Endothelial cell of umbilical vein (primary cell): ENCODE measurements around the gene EEF2K. TPM values are rescaled to one million over a fixed set of nuclear protein-coding genes. Genes with fewer than 3 reads are reported as not detected.

Experiments used
- BruUV-seq: library from RNA; stranded (reverse); fragments of 400-500 nt; replicated peaks from 2 replicates; lab custom pipeline; 2021; lab: Mats Ljungman, UMichigan
- CTCF ChIA-PET: fragments of 300-600, 350-600 bp; sonication (Branson Sonifier 250); formaldehyde crosslinking; loops from one replicate; lab custom pipeline; 2021; ENCODE audit warnings: antibody characterized with exemption, inconsistent platforms; lab: Charles Lee
- POLR2A ChIA-PET: fragments of 300-600, 350-600 bp; sonication (Branson Sonifier 250); formaldehyde crosslinking; loops from one replicate; lab custom pipeline; 2021; ENCODE audit warnings: antibody characterized with exemption, inconsistent platforms; lab: Charles Lee
- DNase-seq: peaks from one replicate; pipeline ENCODE4 v3.0.0-alpha.2; 2011; ENCODE audit warnings: low read depth, low spot score
- FAIRE-seq: peaks from 2 replicates; lab custom pipeline; 2011; peaks lifted over from hg19 to GRCh38; lab: Jason Lieb, UNC
- H2AFZ ChIP-seq: 2 replicates; pipeline ENCODE4 v1.6.0; 2012; ENCODE audit warnings: low read depth, low read length, control low read depth, inconsistent platforms
- H3K27ac ChIP-seq: 2 replicates; pipeline ENCODE4 v1.5.1; 2011; ENCODE audit warnings: low read depth, mild to moderate bottlenecking, control low read depth, low read length, moderate library complexity; ENCODE audit not compliant: insufficient read depth
- H3K27me3 ChIP-seq, 2 experiments: 2 replicates each; pipeline versions ENCODE4 v1.6.0 to v1.6.1; 2011; ENCODE audit warnings: low read length in 2 of 2, mixed read lengths in 1 of 2; ENCODE audit not compliant: control insufficient read depth in 2 of 2, insufficient read depth in 2 of 2
- H3K36me3 ChIP-seq, 2 experiments: 2 replicates in 1 of 2; 3 replicates in 1 of 2; pipeline ENCODE4 v1.5.1; 2011; ENCODE audit warnings: low read length in 2 of 2, mild to moderate bottlenecking in 1 of 2, moderate library complexity in 1 of 2; ENCODE audit not compliant: control insufficient read depth in 2 of 2, insufficient read depth in 2 of 2; ENCODE audit errors: extremely low read depth in 1 of 2
- H3K4me1 ChIP-seq: 3 replicates; pipeline ENCODE4 v1.5.1; 2011; ENCODE audit warnings: mild to moderate bottlenecking, low read length; ENCODE audit not compliant: control insufficient read depth, insufficient read depth; ENCODE audit errors: extremely low read depth
- H3K4me2 ChIP-seq: 2 replicates; pipeline ENCODE4 v1.6.1; 2011; ENCODE audit warnings: low read length, control low read depth, mixed read lengths; ENCODE audit not compliant: insufficient read depth
- H3K4me3 ChIP-seq, 3 experiments: fragments of 200-600 bp in 1 of 3; sonication (generic), shearing (Covaris generic) in 1 of 3; replicated peaks in 1 of 3; 2 replicates each; pipeline ENCODE4 v1.5.1; 2011 to 2016; ENCODE audit warnings: control low read depth in 3 of 3, low read length in 3 of 3, mild to moderate bottlenecking in 2 of 3, inconsistent platforms in 1 of 3, low read depth in 1 of 3, moderate library complexity in 1 of 3; ENCODE audit not compliant: insufficient read depth in 1 of 3
- H3K79me2 ChIP-seq: 2 replicates; pipeline ENCODE4 v1.6.0; 2012; ENCODE audit warnings: low read length, inconsistent platforms; ENCODE audit not compliant: control insufficient read depth, insufficient read depth
- H3K9ac ChIP-seq: replicated peaks from 2 replicates; pipeline ENCODE3; 2011; ENCODE audit warnings: low read length, control low read depth; ENCODE audit not compliant: insufficient read depth; ENCODE audit errors: extremely low read depth
- H3K9me1 ChIP-seq: replicated peaks from 3 replicates; pipeline ENCODE4 v1.6.0; 2011; ENCODE audit warnings: mild to moderate bottlenecking, low read length; ENCODE audit not compliant: control insufficient read depth, insufficient read depth; ENCODE audit errors: extremely low read depth
- H3K9me3 ChIP-seq: replicated peaks from 2 replicates; pipeline ENCODE4 v1.5.1; 2012; ENCODE audit warnings: low read length, inconsistent platforms; ENCODE audit not compliant: control insufficient read depth, insufficient read depth
- H4K20me1 ChIP-seq: replicated peaks from 2 replicates; pipeline ENCODE3; 2011; ENCODE audit warnings: mild to moderate bottlenecking, low read length; ENCODE audit not compliant: control insufficient read depth, insufficient read depth; ENCODE audit errors: extremely low read depth
- EZH2 ChIP-seq: IDR thresholded peaks from 2 replicates; pipeline ENCODE4 v1.6.1; 2012; ENCODE audit warnings: borderline replicate concordance, low read depth, mild to moderate bottlenecking, moderate library complexity, low read length, inconsistent platforms; ENCODE audit not compliant: severe bottlenecking
- FOS ChIP-seq: IDR thresholded peaks from 2 replicates; pipeline ENCODE4 v1.6.1; 2011; ENCODE audit warnings: mild to moderate bottlenecking, low read length, moderate library complexity, borderline replicate concordance; ENCODE audit not compliant: insufficient read depth
- GATA2 ChIP-seq: IDR thresholded peaks from 2 replicates; pipeline ENCODE4 v1.7.0; 2011; ENCODE audit warnings: low read depth, mild to moderate bottlenecking, moderate library complexity, mixed read lengths, low read length; ENCODE audit not compliant: insufficient read length, insufficient read depth
- JUN ChIP-seq: IDR thresholded peaks from 2 replicates; pipeline ENCODE4 v1.6.1; 2011; ENCODE audit warnings: borderline replicate concordance, low read depth; ENCODE audit not compliant: insufficient read length, insufficient read depth
- MYC ChIP-seq: IDR thresholded peaks from one replicate; pipeline ENCODE4 v1.6.1; 2011; ENCODE audit warnings: mild to moderate bottlenecking, low read depth, low read length
- POLR2A ChIP-seq: IDR thresholded peaks from 2 replicates; pipeline ENCODE4 v1.6.1; 2012; ENCODE audit warnings: low read depth, mild to moderate bottlenecking, control low read depth, low read length
- POLR2AphosphoS5 ChIP-seq: IDR thresholded peaks from 2 replicates; pipeline ENCODE4 v1.6.1; 2012; ENCODE audit warnings: low read depth, mild to moderate bottlenecking, control low read depth, low read length, moderate library complexity; ENCODE audit not compliant: insufficient read depth
- dilution Hi-C: fragments of 300-500 bp; cut with MboI; formaldehyde crosslinking; loops from one replicate; pipeline ENCODE4 v1.15.0; 2019; ENCODE audit warnings: low sequenced_read_pairs; ENCODE audit not compliant: extremely low pct_ligation_motif_present
- intact Hi-C: fragments of 100-400 bp; cut with micrococcal nuclease; formaldehyde crosslinking; loops from one replicate; pipeline ENCODE4 v1.10.0; 2022
- polyA plus RNA-seq, 4 experiments: library from polyadenylated mRNA; depleted of rRNA in 3 of 4; stranded (reverse) in 3 of 4; unstranded in 1 of 4; fragments of >200 nt; gene quantifications; 2 replicates each; pipeline versions ENCODE4 v1.2.1 to v1.2.3, GENCODE V29; 2011 to 2012; ENCODE audit warnings: missing spikeins in 1 of 4
- total RNA-seq: library from RNA; stranded (reverse); gene quantifications from 2 replicates; pipeline ENCODE4 v1.2.3, GENCODE V29; 2021
- TF ChIP-seq, protein P1 (sequence below), 2 donors: IDR thresholded peaks; 1 replicate in 1 of 2; 2 replicates in 1 of 2; pipeline ENCODE4 v1.5.1; 2011; ENCODE audit warnings: low read length in 2 of 2, mild to moderate bottlenecking in 2 of 2, moderate library complexity in 2 of 2, control low read depth in 1 of 2, inconsistent platforms in 1 of 2, low read depth in 1 of 2; ENCODE audit not compliant: insufficient read depth in 1 of 2; ENCODE audit errors: extremely low read depth in 1 of 2
- TF ChIP-seq, protein P2 (sequence below): IDR thresholded peaks from 2 replicates; pipeline ENCODE4 v1.6.1; 2011; ENCODE audit not compliant: insufficient read depth, insufficient read length

Gene EEF2K
- total and polyA plus RNA-seq, 2 donors (not counting 3 experiments of a cell fraction or from before 2014, with no cell fraction given), result 16.0 to 48.6 TPM

DNA sequence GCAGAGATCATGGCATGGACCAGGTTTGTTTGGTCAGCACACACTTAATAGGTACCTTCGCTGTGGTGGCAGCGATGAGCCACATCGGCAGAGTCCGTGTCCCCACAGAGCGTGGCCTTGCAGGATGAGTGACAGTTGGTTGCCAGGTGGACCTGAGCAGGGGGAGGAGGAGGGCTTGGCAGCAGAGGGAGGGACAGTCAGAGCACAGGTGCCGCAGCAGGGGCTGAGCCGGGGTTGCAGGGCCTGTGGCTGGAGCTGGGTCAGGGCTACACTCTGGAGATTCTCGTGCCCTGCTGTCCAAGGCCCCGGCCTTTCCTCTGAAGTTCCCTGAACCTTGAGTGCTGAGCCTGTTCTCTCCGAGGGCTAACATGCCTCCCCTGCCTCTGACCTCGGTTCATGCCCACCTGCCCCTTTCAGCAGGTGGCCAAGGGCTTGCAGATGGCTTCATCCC is 116.0 kb downstream of the EEF2K start:
- peaks cover 6% of the 10 kb centered on the region for H3K79me2 ChIP-seq
- intact Hi-C loops, result loop anchor here (5.0 to 10.0 kb wide), 2 partner anchors 353 to 1165 kb away; partner anchors contain the start of gene LDAF1
- no peaks in the 10 kb centered on the region for H3K9me1 ChIP-seq
- H3K27ac ChIP-seq, result no peak overlapping the region
- no peak overlapping the region for H2AFZ ChIP-seq
- dilution Hi-C loops, result no loop called here
- ChIA-PET CTCF (interaction anchor here (1.2 kb wide), 2 partner anchors 17 to 112 kb away, joined by 3 to 9 read pairs; no protein-coding TSS in a partner anchor), POLR2A (no interaction called here)
- TF ChIP-seq GATA2, result no peak
- TF ChIP-seq, protein P1, sequence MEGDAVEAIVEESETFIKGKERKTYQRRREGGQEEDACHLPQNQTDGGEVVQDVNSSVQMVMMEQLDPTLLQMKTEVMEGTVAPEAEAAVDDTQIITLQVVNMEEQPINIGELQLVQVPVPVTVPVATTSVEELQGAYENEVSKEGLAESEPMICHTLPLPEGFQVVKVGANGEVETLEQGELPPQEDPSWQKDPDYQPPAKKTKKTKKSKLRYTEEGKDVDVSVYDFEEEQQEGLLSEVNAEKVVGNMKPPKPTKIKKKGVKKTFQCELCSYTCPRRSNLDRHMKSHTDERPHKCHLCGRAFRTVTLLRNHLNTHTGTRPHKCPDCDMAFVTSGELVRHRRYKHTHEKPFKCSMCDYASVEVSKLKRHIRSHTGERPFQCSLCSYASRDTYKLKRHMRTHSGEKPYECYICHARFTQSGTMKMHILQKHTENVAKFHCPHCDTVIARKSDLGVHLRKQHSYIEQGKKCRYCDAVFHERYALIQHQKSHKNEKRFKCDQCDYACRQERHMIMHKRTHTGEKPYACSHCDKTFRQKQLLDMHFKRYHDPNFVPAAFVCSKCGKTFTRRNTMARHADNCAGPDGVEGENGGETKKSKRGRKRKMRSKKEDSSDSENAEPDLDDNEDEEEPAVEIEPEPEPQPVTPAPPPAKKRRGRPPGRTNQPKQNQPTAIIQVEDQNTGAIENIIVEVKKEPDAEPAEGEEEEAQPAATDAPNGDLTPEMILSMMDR (IDR thresholded peaks at IDR 0.05; ENCODE audit: extremely low read depth in 1 of 2, insufficient read depth in 1 of 2, low read depth in 1 of 2, low read length in 2 of 2), result no peak
- no peak for TF ChIP-seq FOS
- no peak for TF ChIP-seq POLR2AphosphoS5
- TF ChIP-seq, protein P2, sequence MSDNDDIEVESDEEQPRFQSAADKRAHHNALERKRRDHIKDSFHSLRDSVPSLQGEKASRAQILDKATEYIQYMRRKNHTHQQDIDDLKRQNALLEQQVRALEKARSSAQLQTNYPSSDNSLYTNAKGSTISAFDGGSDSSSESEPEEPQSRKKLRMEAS, result no peak
- TF ChIP-seq POLR2A, result no peak
- no peak for TF ChIP-seq JUN
- TF ChIP-seq MYC, result no peak
- no peak for TF ChIP-seq EZH2
- peaks cover 2 to 46% of the 10 kb centered on the region in 2 experiments for H3K36me3 ChIP-seq
- no peaks in the 10 kb centered on the region for H4K20me1 ChIP-seq
- H3K4me2 ChIP-seq, result no peak overlapping the region
- no peak overlapping the region for H3K9ac ChIP-seq
- FAIRE-seq (no peak), DNase-seq (no peak)
- H3K4me3 ChIP-seq, result no peak overlapping the region
- no peaks in the 10 kb centered on the region for H3K27me3 ChIP-seq
- H3K4me1 ChIP-seq, result peaks cover 14% of the 10 kb centered on the region
- no TSS peak for BruUV-seq
- H3K9me3 ChIP-seq, result no peaks in the 10 kb centered on the region
